ENCODE measurements around the gene TEDC1.
A peak's percentile ranks its signal among the peaks of the same experiment; 100 is the strongest.

The TEDC1 gene

DNA sequence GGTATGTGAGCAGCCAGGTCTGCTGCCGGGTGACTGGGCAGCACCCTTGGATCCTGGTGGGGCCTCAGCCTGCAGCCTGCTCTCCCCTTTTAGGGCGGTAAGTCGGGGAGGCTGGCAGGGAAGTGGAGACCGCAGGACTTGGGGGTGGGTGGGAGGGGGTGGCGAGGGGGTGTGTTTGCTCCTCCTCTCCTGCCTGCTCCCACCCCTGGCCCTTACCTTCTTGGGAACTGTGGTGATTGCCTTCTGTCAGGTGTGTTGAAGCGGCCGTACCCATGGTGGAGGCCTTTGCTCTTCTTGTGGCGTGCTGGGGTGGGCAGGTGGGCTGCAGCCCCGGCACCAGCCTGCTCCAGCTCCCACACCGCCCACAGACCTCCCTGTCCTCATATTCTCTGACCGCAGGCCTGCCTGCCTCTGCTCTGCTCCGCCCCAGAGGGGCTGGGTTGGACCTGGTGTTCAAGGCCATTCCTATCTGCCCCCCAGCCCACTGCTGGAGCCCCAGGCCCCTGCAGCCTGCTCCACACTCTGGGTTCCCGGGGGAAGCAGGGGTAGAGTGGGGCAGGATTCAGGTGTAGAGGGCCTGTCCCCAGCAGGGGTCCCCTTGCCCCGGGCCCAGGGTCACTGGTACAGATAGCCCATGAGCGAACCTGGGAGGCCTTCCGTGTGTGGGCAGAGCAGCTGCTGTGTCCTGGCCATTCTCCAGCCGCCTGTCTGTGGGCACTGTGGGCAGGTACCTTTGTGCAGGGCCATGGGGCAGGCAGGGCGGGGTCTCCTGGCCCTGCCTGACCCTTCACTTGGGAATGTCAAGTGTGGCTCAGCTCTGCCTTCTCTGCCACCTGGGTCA, 5.2 kb downstream of the TEDC1 start:
- FAIRE-seq = no peak
- no peak for DNase-seq (ENCODE audit: low spot score)

DNA sequence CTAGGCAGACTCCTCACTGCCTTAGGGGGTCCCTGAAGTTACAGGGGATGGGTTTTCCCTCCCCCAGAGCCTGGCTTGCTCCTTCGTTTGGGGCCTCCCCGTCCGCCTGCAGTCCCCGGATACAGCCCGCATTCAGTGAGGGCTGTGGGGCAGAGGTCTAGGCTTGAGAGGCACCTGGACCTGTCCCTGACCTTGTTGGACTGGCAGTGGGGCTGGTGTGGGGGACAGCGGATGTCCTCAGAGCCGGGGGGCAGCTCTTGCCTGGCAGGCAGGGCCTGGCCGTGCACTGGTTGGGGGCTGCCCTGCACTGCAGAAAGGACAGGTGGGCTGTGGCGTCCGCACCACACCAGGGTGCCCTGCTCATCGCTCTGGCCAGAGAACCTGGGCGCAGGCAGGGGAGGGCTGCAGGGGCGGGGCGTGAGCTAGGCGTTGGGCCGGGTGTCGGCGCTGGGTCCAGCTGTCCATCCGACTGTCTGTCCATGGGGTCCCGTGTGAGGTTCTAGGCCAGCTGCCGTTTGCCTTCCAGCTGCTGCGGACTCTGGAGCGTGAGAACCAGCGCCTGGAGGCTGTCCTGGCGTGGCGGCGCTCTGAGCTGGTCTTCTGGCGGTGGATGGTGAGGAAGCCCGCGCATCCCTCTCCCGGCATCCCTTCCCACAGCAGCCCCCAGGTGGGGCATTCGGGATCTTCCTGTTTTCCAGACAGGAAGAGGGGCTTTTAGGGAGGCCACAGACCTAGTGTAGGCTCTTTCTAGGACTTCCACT, 6.0 kb downstream of the TEDC1 start:
- DNase-seq (ENCODE audit: low spot score) (no peak), FAIRE-seq (no peak)

- DNase-seq (ENCODE audit: low spot score) (no peak), FAIRE-seq (no peak)
Observed at GRCh38 chr14:105497671-105498429, 6.8 kb downstream of the TEDC1 start.

DNA sequence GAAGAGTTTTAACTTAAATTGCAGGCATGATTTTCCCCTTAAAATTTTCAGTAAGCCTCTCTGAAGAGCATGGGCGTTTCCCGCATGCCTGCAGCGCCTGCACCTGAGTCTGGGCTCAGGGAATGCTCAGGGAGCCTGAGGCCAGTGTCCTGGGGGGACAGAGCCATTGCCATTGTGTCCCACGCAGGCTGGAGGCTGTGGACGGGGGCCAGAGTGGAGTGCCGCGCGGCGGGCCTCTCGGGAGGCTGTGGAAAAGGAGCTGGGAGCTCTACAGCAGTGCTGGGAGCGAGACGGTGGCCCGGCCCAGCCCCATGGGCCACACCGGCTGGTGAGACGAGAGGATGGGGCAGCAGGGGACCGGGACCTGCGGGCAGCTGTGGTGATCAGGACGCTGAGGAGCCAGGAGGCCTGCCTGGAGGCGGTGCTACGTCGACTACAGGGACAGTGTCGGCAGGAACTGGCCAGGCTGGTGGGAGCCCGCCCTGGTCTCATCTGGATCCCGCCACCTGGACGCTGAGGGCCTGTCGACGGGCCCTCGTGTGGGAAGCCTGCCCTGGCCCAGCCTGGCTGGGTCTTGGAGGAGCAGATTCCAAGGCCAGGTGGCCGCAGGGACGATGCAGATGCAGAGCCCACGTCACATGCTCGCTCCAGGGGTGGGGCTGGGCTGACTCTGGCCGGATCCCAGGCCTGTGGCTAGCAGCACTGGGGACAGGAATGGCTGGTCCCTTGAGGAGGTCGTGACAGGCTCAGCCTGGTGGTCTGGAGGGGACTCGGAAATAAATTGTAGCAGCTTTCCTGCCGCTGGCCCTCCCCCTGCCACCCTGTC, 7.6 kb downstream of the TEDC1 start:
- DNase-seq (ENCODE audit: low spot score) (no peak), FAIRE-seq (no peak)

- DNase-seq (ENCODE audit: low spot score) = no peak
- FAIRE-seq = no peak
Observed at GRCh38 chr14:105499256-105500035, 8.4 kb downstream of the TEDC1 start.

GRCh38 chr14:105500036-105500725, 9.1 kb downstream of the TEDC1 start:
- DNase-seq (ENCODE audit: low spot score) (no peak), FAIRE-seq (no peak)

GRCh38 chr14:105500726-105501101, 9.7 kb downstream of the TEDC1 start:
- DNase-seq (ENCODE audit: low spot score) (no peak), FAIRE-seq (no peak)

- DNase-seq (ENCODE audit: low spot score) (no peak), FAIRE-seq (no peak)
Observed at GRCh38 chr14:105501504-105502291, 10.7 kb downstream of the TEDC1 start.

DNA sequence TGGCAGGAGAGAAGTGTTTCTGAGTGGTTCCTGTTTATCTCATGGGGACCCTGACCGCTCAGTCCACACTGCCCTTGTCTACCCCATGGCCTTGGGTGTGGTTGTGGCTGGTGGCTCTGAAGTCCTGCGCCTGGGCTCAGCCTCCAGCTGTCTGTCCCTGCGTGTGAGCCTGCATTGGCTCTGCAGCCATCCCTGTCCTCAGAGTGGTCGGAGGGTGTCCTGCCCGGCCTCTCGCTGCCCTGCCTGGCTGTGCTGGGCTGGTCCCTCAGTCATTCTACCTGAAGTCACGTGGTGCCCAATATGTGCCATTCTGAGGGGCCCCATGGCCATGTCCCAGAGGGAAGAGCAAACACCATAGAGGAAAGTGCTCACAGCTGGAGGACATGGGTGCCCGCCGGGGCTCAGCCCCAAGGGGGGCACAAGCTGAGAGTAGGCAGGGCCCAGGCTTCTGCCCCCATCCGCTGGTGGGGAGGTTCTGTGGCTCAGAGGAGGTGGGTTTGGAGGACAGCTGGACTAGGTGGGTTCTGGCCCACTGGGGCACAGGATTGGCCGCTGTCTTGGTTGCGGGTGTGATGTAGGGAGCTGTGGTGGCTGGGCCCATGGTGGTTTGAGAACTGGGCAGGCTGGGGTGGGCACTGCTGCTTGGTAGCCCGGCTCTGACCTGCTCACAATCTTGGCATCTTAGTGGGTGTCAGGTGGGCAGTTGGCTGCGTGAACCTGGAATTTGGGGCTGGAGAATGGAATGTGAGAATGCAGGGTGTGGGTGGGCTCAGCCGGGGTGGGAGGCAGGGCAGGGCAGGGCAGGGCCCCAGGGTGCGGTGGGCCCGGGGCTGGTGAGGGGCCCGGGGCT, 11.6 kb downstream of the TEDC1 start:
- DNase-seq (ENCODE audit: low spot score) = no peak
- FAIRE-seq = no peak

DNA sequence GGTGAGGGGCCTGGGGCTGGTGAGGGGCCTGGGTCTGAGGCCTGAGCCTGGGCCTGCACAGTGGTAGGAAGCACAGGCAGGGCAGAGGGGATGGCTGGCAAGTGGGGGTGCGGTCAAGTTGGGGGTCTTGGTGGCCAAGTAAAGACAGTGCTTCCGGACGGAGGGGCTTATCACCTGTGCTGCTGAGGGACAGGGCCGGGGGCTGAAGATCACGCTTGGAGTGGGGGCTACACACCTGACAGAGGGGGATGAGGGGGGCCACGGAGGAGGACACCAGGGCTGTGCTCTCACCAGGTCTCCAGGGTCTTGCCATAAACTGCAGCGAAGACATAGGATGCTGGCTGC, 12.2 kb downstream of the TEDC1 start:
- no peak for DNase-seq (ENCODE audit: low spot score)
- FAIRE-seq = no peak

DNA sequence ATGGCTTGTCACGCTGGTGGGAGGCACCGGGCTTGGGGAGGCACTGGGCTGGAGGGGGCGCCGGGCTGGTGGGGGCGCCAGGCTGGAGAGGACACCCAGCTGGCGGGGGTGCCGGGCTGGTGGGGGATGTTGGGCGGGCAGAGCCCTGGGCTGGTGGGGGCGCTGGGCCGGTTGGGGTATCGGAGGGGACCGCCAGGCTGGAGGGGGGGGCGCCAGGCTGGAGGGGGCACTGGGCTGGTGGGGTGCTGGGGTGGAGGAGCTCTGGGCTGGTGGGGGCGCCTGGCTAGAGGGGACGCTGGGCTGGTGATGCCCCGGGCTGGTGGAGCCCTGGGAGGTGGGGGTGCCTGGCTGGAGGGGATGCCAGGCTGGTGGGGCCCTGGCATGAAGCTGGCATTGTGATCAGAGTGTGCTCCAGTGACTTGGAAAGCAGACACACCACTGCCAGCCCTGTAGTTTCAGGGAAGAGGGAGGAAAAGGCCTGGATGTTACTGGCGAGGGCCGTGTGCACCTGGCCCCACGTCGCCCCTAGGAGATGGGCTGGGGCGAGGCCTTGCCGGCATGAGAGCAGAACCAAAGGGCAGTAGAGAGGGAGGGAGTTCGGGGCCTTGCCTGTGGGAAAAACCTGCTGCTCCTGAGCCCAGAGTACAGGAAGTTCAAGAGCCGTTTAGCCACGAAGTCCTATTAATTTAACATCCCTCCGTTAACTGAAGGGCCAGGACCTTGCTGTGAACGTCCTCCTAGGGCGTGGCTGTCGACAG, 13.1 kb downstream of the TEDC1 start:
- FAIRE-seq (no peak), DNase-seq (ENCODE audit: low spot score) (no peak)

GRCh38 chr14:105505101-105505500, 14.1 kb downstream of the TEDC1 start:
- FAIRE-seq = no peak
- no peak for DNase-seq (ENCODE audit: low spot score)

- DNase-seq (ENCODE audit: low spot score) (no peak), FAIRE-seq (no peak)
Observed at GRCh38 chr14:105507247-105507646, 16.2 kb downstream of the TEDC1 start.

- DNase-seq (ENCODE audit: low spot score) (no peak), FAIRE-seq (no peak)
Observed at GRCh38 chr14:105508069-105508468, 17.0 kb downstream of the TEDC1 start.

GRCh38 chr14:105508601-105509000, 17.6 kb downstream of the TEDC1 start:
- DNase-seq (ENCODE audit: low spot score) = no peak
- no peak for FAIRE-seq

GRCh38 chr14:105517096-105517495, 26.1 kb downstream of the TEDC1 start:
- FAIRE-seq (no peak), DNase-seq (ENCODE audit: low spot score) (peak; percentile 46)

GRCh38 chr14:105519946-105520698, 29.1 kb downstream of the TEDC1 start:
- no peak for FAIRE-seq
- no peak for DNase-seq (ENCODE audit: low spot score)
